Body of pancreas (tissue), 4 donors: ENCODE measurements around the gene RGS6.

Experiments
- POLR2A ChIP-seq, 3 donors: fragments of 450-650 bp; IDR thresholded peaks; one replicate each; pipeline ENCODE4 v1.6.1; 2016; ENCODE audit warnings: antibody characterized with exemption in 3 of 3, mild to moderate bottlenecking in 2 of 3
- TF ChIP-seq, protein P1 (sequence below), 7 experiments: fragments of 450-650 bp in 4 of 7; fragments of 200-600 bp in 3 of 7; sonication (generic) in 3 of 7; IDR thresholded peaks; one replicate each; pipeline ENCODE4 v1.5.1; 2016 to 2019; ENCODE audit warnings: antibody characterized with exemption in 7 of 7

DNA sequence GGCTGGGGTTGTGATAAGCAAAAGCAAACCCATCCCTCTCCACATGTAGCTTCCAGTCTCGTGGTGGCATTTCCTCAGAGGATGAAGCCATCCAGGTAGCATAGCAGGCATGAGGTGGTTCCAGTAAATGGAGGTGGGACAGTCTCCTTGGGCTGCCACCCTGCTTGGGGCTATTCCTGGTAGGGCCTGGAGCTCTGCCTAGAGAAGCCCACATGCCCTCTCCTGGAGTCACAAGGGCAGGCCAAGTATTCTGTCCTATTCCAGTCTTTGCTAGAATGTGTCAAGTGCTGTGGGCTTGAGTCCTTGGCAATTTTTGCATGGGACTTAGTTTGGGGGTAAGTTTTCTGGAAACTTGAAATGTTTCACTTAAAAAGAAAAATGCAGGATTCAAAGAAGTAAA, 491.7 kb downstream of the RGS6 start:
- TF ChIP-seq, protein P1, sequence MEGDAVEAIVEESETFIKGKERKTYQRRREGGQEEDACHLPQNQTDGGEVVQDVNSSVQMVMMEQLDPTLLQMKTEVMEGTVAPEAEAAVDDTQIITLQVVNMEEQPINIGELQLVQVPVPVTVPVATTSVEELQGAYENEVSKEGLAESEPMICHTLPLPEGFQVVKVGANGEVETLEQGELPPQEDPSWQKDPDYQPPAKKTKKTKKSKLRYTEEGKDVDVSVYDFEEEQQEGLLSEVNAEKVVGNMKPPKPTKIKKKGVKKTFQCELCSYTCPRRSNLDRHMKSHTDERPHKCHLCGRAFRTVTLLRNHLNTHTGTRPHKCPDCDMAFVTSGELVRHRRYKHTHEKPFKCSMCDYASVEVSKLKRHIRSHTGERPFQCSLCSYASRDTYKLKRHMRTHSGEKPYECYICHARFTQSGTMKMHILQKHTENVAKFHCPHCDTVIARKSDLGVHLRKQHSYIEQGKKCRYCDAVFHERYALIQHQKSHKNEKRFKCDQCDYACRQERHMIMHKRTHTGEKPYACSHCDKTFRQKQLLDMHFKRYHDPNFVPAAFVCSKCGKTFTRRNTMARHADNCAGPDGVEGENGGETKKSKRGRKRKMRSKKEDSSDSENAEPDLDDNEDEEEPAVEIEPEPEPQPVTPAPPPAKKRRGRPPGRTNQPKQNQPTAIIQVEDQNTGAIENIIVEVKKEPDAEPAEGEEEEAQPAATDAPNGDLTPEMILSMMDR (IDR thresholded peaks at IDR 0.05) = no peak
- no peak for TF ChIP-seq POLR2A (IDR thresholded peaks at IDR 0.05)
